Hematopoietic multipotent progenitor cell treated with erythropoietin and hydrocortisone succinate and interleukin-3 and kit ligand, for 6 days (in vitro differentiated cells): ENCODE results near the gene ATP5F1E.

Experiments used
- DNase-seq: peaks from one replicate; pipeline ENCODE4 v3.0.0-alpha.2; 2015

ATP5F1E gene

DNA sequence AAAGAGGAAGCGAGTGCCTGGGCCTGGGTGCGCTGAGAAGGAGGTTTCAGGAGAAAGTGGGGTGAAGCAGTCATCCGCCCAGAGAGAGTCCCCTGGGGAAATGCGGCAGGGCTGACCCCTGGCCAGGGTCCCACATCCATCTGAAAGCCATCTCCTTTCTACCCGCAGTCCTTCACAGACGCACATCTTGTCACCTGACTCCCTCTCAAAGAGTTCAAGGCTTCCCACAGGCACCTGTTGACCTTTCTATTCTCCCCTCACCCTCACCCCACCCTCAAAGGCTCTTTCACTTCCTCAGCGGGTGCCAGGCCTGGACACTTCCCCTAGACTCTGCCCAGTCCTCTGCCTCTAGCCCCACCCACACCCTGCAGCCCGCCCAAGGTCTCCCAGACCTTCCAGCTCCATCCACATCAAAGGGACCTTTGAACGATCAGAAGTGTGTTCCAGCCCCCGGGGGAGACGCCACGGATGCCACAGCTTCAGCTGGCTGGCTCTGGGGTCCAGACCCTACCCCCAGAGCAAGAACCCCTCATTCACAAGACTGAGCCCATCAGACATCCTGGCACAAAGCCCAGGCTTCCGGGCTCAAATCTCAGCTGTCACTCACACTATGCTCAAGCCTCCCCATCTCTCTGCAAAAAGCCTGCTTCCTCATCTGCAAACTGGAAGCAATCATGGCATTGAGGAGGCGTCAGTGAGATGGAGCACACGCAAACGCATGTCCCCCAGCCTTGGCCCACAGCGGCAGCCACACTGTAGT, 27.2 kb downstream of the ATP5F1E start:
- peak; percentile 71 for DNase-seq

- no peak for DNase-seq
Measured at GRCh38 chr20:59004493-59004762, 27.7 kb downstream of the ATP5F1E start.

GRCh38 chr20:59003836-59004492, 28.2 kb downstream of the ATP5F1E start:
- DNase-seq: no peak

DNA sequence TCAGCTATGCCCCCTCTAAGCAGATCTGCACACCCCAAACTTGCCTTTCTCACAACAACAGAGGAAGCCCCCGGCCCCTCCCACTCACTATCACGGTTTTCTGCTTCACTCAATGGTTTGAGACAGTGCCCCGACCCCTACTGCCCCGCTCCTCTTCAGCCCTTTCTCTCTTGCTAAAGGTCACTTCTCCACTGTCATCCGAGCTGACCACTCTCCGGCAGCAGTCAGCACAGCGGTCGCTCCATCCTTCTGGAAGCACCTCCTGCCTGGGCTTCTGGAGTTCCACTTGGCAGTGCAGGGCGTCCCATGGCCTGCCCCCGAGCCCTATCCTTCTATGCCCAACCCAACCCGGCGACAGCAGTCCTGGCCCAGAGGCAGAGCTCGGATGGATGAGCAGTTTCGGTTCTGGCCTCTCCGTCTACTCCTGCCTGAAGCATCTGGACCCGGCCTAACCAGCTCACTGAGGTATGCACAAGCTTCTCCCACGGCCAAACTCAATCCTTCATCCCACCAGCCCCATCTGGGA, 29.2 kb downstream of the ATP5F1E start:
- no peak for DNase-seq

GRCh38 chr20:59002388-59002787, 29.7 kb downstream of the ATP5F1E start:
- no peak for DNase-seq

DNA sequence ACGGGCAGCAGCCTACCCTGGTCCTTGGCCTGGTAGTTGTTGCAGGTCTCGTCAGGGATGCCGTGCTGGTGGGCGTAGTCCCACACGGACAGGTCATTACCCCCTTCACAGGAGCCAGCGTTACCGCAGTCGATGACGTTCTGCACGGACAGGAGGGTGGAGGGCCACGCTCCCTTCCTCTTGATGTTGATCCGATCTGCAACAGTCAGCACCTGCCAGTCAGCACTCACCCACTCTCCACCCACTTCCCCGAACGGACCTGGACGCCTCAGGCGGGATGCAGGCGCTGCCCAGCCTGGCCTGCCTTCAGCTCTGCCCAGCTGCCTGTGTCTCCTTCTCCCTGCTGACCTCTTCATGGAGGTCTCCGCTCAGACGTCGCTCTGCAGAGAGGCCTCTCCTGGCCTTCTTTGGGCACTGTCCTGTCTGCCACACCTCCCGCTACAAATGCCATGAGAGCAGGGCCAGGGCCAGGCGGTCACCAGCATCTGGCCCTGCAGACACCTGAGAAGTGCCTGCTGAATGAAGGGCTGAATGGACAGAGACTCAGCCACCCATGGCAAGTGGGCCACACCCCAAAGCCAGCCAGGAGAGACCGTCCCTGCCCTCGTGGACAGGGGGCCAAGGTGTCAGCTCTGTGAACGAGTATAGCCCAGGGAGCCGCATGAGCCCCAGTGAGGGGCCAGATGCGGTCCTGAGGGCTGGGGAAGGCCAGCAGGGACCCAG, 30.5 kb downstream of the ATP5F1E start:
- DNase-seq: no peak

DNA sequence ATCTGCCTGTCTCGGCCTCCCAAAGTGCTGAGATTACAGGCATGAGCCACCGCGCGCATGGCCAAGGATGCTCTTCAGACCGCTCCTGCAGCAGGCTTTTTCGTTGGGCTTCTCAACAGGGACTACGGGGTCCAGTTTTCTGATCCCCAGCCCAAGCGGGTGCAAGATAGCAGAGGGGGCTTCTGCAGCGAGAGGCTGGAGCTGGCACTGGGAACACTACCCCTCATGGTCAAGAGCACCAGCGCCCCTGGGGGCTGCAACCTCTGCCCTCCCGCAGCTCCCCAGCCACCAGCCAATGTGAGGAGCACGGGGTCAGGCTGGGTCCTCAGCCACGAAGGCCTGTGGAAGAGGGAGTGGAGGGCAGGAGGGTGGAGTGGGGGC, 31.1 kb downstream of the ATP5F1E start:
- no peak for DNase-seq

DNA sequence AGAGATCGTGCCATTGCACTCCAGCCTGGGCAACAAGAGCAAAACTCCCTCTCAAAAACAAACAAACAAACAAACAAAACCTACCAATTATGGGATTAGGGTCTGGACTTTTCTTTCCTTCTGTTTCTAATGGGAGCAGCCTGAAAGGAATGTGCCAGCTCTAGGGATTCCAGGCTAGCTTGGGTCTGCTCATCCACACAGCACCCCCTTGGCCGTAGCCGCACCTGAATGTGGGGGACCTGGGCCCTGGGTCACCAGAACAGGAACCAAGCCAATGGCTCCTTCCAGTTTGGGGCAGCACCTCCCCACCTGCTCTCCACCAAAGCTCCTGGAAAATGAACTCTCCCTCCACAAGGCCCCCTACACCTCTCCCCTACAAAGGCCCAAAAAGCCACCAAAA, 31.8 kb downstream of the ATP5F1E start:
- DNase-seq: no peak

DNA sequence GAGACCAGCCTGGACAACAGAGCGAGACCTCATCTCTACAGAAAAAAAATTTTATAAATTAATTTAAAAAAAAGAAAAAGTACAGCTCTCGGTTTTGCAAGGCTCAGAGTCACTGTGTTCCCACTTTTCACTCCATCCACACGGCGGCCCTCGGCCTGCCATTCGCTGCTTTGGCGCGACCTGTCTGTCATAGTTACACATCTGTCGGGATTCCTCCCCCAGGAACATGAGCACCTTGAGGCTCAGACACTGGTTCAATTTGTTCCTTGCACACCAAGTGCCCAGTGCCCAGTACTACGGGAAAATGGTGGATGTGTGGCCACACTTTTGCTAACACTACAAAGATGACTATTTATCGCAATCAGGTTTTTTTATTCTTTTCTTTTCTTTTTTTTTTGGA, 33.5 kb downstream of the ATP5F1E start:
- no peak for DNase-seq

DNA sequence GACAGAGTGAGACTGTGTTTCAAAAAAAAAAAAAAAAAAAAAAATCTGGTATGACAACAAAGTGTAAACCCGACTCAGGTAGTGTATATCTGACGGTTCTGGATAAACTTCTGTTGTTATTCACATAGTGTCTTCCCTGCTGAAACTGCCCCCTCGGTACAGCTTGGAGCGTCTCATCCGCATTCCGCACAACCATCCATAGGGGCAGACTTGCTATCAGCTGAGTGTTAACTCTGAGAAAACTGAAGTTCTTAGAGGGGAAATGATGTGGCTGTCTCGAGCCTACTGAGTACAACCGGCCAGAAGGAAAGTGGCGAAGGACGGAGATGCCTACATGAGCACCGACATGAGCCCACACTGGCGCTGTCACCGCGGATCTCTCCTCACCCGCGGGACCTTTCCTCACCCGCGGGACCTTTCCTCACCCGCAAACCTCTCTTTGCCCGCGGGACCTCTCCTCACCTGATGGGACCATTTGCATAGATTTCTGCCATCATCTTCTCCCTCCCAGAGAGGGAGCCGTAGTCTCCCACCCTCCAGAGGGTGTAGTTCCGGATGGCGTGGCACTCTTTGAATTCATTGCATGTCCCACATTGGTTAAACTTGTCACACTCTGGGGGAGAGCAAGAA, 34.9 kb downstream of the ATP5F1E start:
- no peak for DNase-seq

GRCh38 chr20:58996226-58996611, 35.9 kb downstream of the ATP5F1E start:
- DNase-seq: no peak

- no peak for DNase-seq
Measured at GRCh38 chr20:58995461-58996225, 36.5 kb downstream of the ATP5F1E start.

- DNase-seq: no peak
Measured at GRCh38 chr20:58994390-58995159, 37.6 kb downstream of the ATP5F1E start.

GRCh38 chr20:58993332-58994248, 38.5 kb downstream of the ATP5F1E start:
- no peak for DNase-seq

- no peak for DNase-seq
Measured at GRCh38 chr20:58992911-58993310, 39.2 kb downstream of the ATP5F1E start.

- DNase-seq: no peak
Measured at GRCh38 chr20:58991715-58992114, 40.4 kb downstream of the ATP5F1E start.

GRCh38 chr20:58990651-58991445, 41.3 kb downstream of the ATP5F1E start:
- DNase-seq: no peak

- no peak for DNase-seq
Measured at GRCh38 chr20:58989196-58989595, 42.9 kb downstream of the ATP5F1E start.

DNA sequence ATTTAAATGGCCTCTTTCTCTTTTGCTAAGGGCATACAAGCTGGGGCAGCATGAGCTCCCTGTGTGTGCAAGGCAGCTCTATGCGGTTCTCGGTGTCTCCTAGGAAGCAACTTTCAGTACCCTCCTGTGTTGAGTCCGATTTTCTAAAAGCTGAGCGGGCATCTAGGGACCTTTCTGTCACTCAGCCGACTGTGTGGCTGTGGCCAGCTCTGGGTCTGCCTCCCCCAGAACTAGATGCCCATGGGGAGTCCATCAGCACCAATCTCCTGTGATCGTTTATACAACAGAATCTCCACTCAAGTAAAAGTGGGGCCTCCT, 43.6 kb downstream of the ATP5F1E start:
- no peak for DNase-seq
